IMR-90 (cell line): Measurements from ENCODE around the gene TCF12.
A peak's percentile ranks its signal among the peaks of the same experiment; 100 is the strongest.

Experiments
- BHLHE40 ChIP-seq: fragments of 150-350 bp; IDR thresholded peaks from 2 replicates; pipeline ENCODE4 v1.6.1; 2016; ENCODE audit warnings: mild to moderate bottlenecking, low read depth, low read length
- CEBPB ChIP-seq: IDR thresholded peaks from 2 replicates; pipeline ENCODE4 v1.6.1; 2012; ENCODE audit warnings: low read depth, low read length, improper control_type of control experiment
- CTCF ChIP-seq: conservative IDR thresholded peaks from 2 replicates; pipeline ENCODE4 v1.5.1; 2012; ENCODE audit warnings: mild to moderate bottlenecking, low read depth, low read length, improper control_type of control experiment
- ELK1 ChIP-seq: fragments of 150-350 bp; IDR thresholded peaks from 2 replicates; pipeline ENCODE4 v1.6.1; 2016; ENCODE audit warnings: low read depth, mild to moderate bottlenecking, low read length, moderate library complexity, borderline replicate concordance
- MAFK ChIP-seq: IDR thresholded peaks from 2 replicates; pipeline ENCODE4 v1.6.1; 2012; ENCODE audit warnings: low read depth, low read length, improper control_type of control experiment
- MAZ ChIP-seq: IDR thresholded peaks from 2 replicates; pipeline ENCODE4 v1.6.1; 2012; ENCODE audit warnings: low read depth, mild to moderate bottlenecking, low read length, improper control_type of control experiment, moderate library complexity, borderline replicate concordance
- MXI1 ChIP-seq: IDR thresholded peaks from 2 replicates; pipeline ENCODE4 v1.6.1; 2012; ENCODE audit warnings: low read depth, mild to moderate bottlenecking, low read length, moderate library complexity, borderline replicate concordance
- POLR2A ChIP-seq: IDR thresholded peaks from 2 replicates; pipeline ENCODE4 v1.6.1; 2012; ENCODE audit warnings: mild to moderate bottlenecking, low read depth, low read length
- RAD21 ChIP-seq: IDR thresholded peaks from 2 replicates; pipeline ENCODE4 v1.6.1; 2012; ENCODE audit warnings: low read length, improper control_type of control experiment
- RCOR1 ChIP-seq: IDR thresholded peaks from 2 replicates; pipeline ENCODE4 v1.6.1; 2012; ENCODE audit warnings: mild to moderate bottlenecking, low read length, improper control_type of control experiment; ENCODE audit not compliant: insufficient replicate concordance
- RFX5 ChIP-seq: IDR thresholded peaks from 2 replicates; pipeline ENCODE4 v1.8.0; 2012; ENCODE audit warnings: low read depth, mild to moderate bottlenecking, low read length, moderate library complexity
- SMC3 ChIP-seq: fragments of 150-350 bp; IDR thresholded peaks from 2 replicates; pipeline ENCODE4 v1.6.1; 2016; ENCODE audit warnings: low read depth, mild to moderate bottlenecking, antibody characterized with exemption, low read length, moderate library complexity
- USF2 ChIP-seq: fragments of 150-350 bp; IDR thresholded peaks from 2 replicates; pipeline ENCODE4 v1.6.1; 2017; ENCODE audit warnings: mild to moderate bottlenecking, antibody characterized with exemption, low read length, low read depth

- no peak for TF ChIP-seq CEBPB
- no peak for TF ChIP-seq BHLHE40
- no peak for TF ChIP-seq POLR2A
- no peak for TF ChIP-seq USF2
- TF ChIP-seq CTCF: peak; percentile 88
- no peak for TF ChIP-seq MAFK
- peak; percentile 80 for TF ChIP-seq SMC3
- TF ChIP-seq MAZ: no peak
- TF ChIP-seq RFX5: no peak
- TF ChIP-seq RCOR1: no peak
- no peak for TF ChIP-seq MXI1
- TF ChIP-seq RAD21: peak; percentile 83
- no peak for TF ChIP-seq ELK1
Measured at GRCh38 chr15:57146506-57147201, 228.2 kb downstream of the TCF12 start.
